HEK293 (cell line): ENCODE results near the gene CLINT1.
"Not testable (repeated sequence)": the region's sequence is repeated elsewhere in the genome, so short reads cannot be mapped to it uniquely, and the experiment has no call there.

ENCODE experiments used
- CTCF ChIA-PET: fragments of 350-600 bp; formaldehyde crosslinking; extraction: SDS; loops from one replicate; lab custom pipeline; 2021; ENCODE audit warnings: antibody characterized with exemption; lab: Yijun Ruan, JAX
- POLR2A ChIA-PET: fragments of 300-600 bp; formaldehyde crosslinking; extraction: SDS; loops from one replicate; lab custom pipeline; 2020; ENCODE audit warnings: antibody characterized with exemption, inconsistent platforms; lab: Yijun Ruan, JAX
- H3K27ac ChIP-seq: fragments of 200-500 bp; sonication (Bioruptor generic); 2 replicates; pipeline ENCODE4 v1.5.1; 2014; ENCODE audit warnings: low read depth, low read length, control low read depth, inconsistent platforms; ENCODE audit errors: extremely low read depth
- H3K36me3 ChIP-seq, 2 experiments: fragments of 200-500 bp in 1 of 2; sonication (Bioruptor generic) in 1 of 2; 1 replicate in 1 of 2; 2 replicates in 1 of 2; pipeline ENCODE4 v1.5.1; 2014 to 2017; ENCODE audit warnings: inconsistent platforms in 2 of 2, low read length in 2 of 2; ENCODE audit not compliant: control insufficient read depth in 2 of 2, insufficient read depth in 1 of 2
- H3K4me1 ChIP-seq: fragments of 200-500 bp; sonication (Bioruptor generic); 2 replicates; pipeline ENCODE4 v1.5.1; 2014; ENCODE audit warnings: mild to moderate bottlenecking, low read length, inconsistent platforms; ENCODE audit not compliant: control insufficient read depth, insufficient read depth
- H3K4me3 ChIP-seq: 2 replicates; pipeline ENCODE4 v1.5.1; 2011; ENCODE audit warnings: low read depth, mild to moderate bottlenecking, control low read depth, low read length, moderate library complexity
- H3K9me3 ChIP-seq: fragments of 200-500 bp; sonication (Bioruptor generic); 2 replicates; pipeline ENCODE4 v1.5.1; 2014; ENCODE audit warnings: low read depth, low read length, inconsistent platforms; ENCODE audit not compliant: control insufficient read depth, insufficient read depth
- BCL11A ChIP-seq: fragments of 450-650 bp; formaldehyde crosslinking; IDR thresholded peaks from 2 replicates; pipeline ENCODE4 v1.5.1; 2016; ENCODE audit warnings: low read depth, missing biosample characterization, missing genetic modification characterization
- CTCF ChIP-seq: fragments of 450-650 bp; formaldehyde crosslinking; IDR thresholded peaks from 2 replicates; pipeline ENCODE4 v1.5.1; 2016; ENCODE audit warnings: missing biosample characterization, missing genetic modification characterization
- IKZF3 ChIP-seq: fragments of 450-650 bp; IDR thresholded peaks from 2 replicates; pipeline ENCODE4 v1.5.0; 2018; ENCODE audit warnings: missing biosample characterization, mild to moderate bottlenecking, missing genetic modification characterization, moderate library complexity
- PRDM2 ChIP-seq: fragments of 450-650 bp; formaldehyde crosslinking; IDR thresholded peaks from 2 replicates; pipeline ENCODE4 v1.5.1; 2016; ENCODE audit warnings: missing biosample characterization, missing genetic modification characterization, borderline replicate concordance
- PRDM6 ChIP-seq: fragments of 450-650 bp; formaldehyde crosslinking; IDR thresholded peaks from 2 replicates; pipeline ENCODE4 v1.5.1; 2017; ENCODE audit warnings: missing biosample characterization, missing genetic modification characterization
- TCF7L2 ChIP-seq: IDR thresholded peaks from 2 replicates; pipeline ENCODE4 v1.6.1; 2011; ENCODE audit warnings: low read depth, mild to moderate bottlenecking, inconsistent platforms, low read length, moderate library complexity, borderline replicate concordance
- ZBTB17 ChIP-seq: fragments of 450-650 bp; formaldehyde crosslinking; IDR thresholded peaks from 2 replicates; pipeline ENCODE4 v1.5.1; 2016; ENCODE audit warnings: missing biosample characterization, missing genetic modification characterization
- ZBTB44 ChIP-seq: fragments of 450-650 bp; IDR thresholded peaks from 2 replicates; pipeline ENCODE4 v1.5.1; 2018; ENCODE audit warnings: missing biosample characterization, mild to moderate bottlenecking, missing genetic modification characterization
- ZNF157 ChIP-seq: fragments of 450-650 bp; formaldehyde crosslinking; IDR thresholded peaks from 2 replicates; pipeline ENCODE4 v1.5.1; 2016; ENCODE audit warnings: missing biosample characterization, missing genetic modification characterization
- ZNF169 ChIP-seq: fragments of 450-650 bp; formaldehyde crosslinking; IDR thresholded peaks from 2 replicates; pipeline ENCODE4 v1.5.1; 2016; ENCODE audit warnings: missing biosample characterization, missing genetic modification characterization
- ZNF292 ChIP-seq: fragments of 450-650 bp; formaldehyde crosslinking; IDR thresholded peaks from 2 replicates; pipeline ENCODE4 v1.5.1; 2016; ENCODE audit warnings: low read depth, missing biosample characterization, missing genetic modification characterization, borderline replicate concordance
- ZNF362 ChIP-seq: fragments of 450-650 bp; formaldehyde crosslinking; IDR thresholded peaks from 2 replicates; pipeline ENCODE4 v1.5.1; 2016; ENCODE audit warnings: missing biosample characterization, missing genetic modification characterization
- ZNF366 ChIP-seq: fragments of 450-650 bp; formaldehyde crosslinking; conservative IDR thresholded peaks from 2 replicates; pipeline ENCODE4 v1.5.1; 2016; ENCODE audit warnings: missing biosample characterization, missing genetic modification characterization
- ZNF394 ChIP-seq: fragments of 450-650 bp; formaldehyde crosslinking; IDR thresholded peaks from 2 replicates; pipeline ENCODE4 v1.5.1; 2016; ENCODE audit warnings: missing biosample characterization, missing genetic modification characterization, mild to moderate bottlenecking, moderate library complexity, borderline replicate concordance
- ZNF416 ChIP-seq: fragments of 450-650 bp; formaldehyde crosslinking; IDR thresholded peaks from 2 replicates; pipeline ENCODE4 v1.5.1; 2016; ENCODE audit warnings: missing biosample characterization, missing genetic modification characterization
- ZNF529 ChIP-seq: fragments of 450-650 bp; formaldehyde crosslinking; IDR thresholded peaks from 2 replicates; pipeline ENCODE4 v1.5.1; 2017; ENCODE audit warnings: missing genetic modification characterization, missing biosample characterization; ENCODE audit not compliant: insufficient replicate concordance
- ZNF561 ChIP-seq: fragments of 450-650 bp; IDR thresholded peaks from 2 replicates; pipeline ENCODE4 v1.5.1; 2018; ENCODE audit warnings: missing biosample characterization, missing genetic modification characterization, borderline replicate concordance
- ZNF600 ChIP-seq: fragments of 450-650 bp; formaldehyde crosslinking; IDR thresholded peaks from 2 replicates; pipeline ENCODE4 v1.5.1; 2016; ENCODE audit warnings: missing biosample characterization, missing genetic modification characterization
- ZNF654 ChIP-seq: fragments of 450-650 bp; formaldehyde crosslinking; IDR thresholded peaks from 2 replicates; pipeline ENCODE4 v1.5.1; 2016; ENCODE audit warnings: low read depth, missing biosample characterization, missing genetic modification characterization

Gene CLINT1

GRCh38 chr5:157855404-157855994 lies 3.4 kb downstream of the CLINT1 start:
- CTCF ChIA-PET = interaction anchor here (0.6 to 3.1 kb wide), 20 partner anchors 9 to 1279 kb away, joined by 3 to 22 read pairs (median 4); no protein-coding TSS in a partner anchor
- peaks cover 4% of the 10 kb centered on the region; the same call in 1 of the 2 replicates for H3K4me1 ChIP-seq
- POLR2A ChIA-PET = no interaction called here
- H3K27ac ChIP-seq = no peak overlapping the region
- no peak for TF ChIP-seq ZNF561
- no peak for TF ChIP-seq PRDM6
- 0 out of 2 replicates have a peak, but pooled peaks have one; percentile 33 for TF ChIP-seq IKZF3 (tag by site-specific recombination)
- no peak for TF ChIP-seq ZNF362 (tag by site-specific recombination)
- no peak for TF ChIP-seq ZNF292 (tag by site-specific recombination)
- no peak for TF ChIP-seq ZNF416 (tag by site-specific recombination)
- no peak for TF ChIP-seq ZNF529 (tag by site-specific recombination)
- TF ChIP-seq TCF7L2 = no peak
- TF ChIP-seq ZNF366 (tag by site-specific recombination) = 0 out of 2 replicates have a peak, but pooled peaks have one; percentile 12
- TF ChIP-seq ZBTB44 (tag by site-specific recombination) = no peak
- peak; percentile 51; the same call in 1 of the 2 replicates for TF ChIP-seq ZBTB17
- TF ChIP-seq ZNF169 = no peak
- no peak for TF ChIP-seq ZNF157
- TF ChIP-seq PRDM2 (tag by site-specific recombination) = no peak
- peak; percentile 74; the same call in 1 of the 2 replicates for TF ChIP-seq ZNF394 (tag by site-specific recombination)
- peak; percentile 34 for TF ChIP-seq ZNF654 (tag by site-specific recombination)
- TF ChIP-seq CTCF (tag by site-specific recombination) = peak; percentile 37
- no peak for TF ChIP-seq BCL11A (tag by site-specific recombination)
- TF ChIP-seq ZNF600 (tag by site-specific recombination) = peak; percentile 91
- no peaks in the 10 kb centered on the region for H3K9me3 ChIP-seq
- no peak overlapping the region for H3K4me3 ChIP-seq
- H3K36me3 ChIP-seq = peaks cover 4% of the 10 kb centered on the region in 2 experiments; a peak in 2 of 3 replicates

- POLR2A ChIA-PET, H3K9me3 ChIP-seq, H3K36me3 ChIP-seq, H3K4me3 ChIP-seq, H3K27ac ChIP-seq, H3K4me1 ChIP-seq: not testable (repeated sequence)
- CTCF ChIA-PET = interaction anchor here (2.6 kb wide), 1 partner anchor 63 kb away, joined by 12 read pairs; no protein-coding TSS in a partner anchor
Observed at GRCh38 chr5:157853365-157853764, 5.6 kb downstream of the CLINT1 start.
